HepG2 (cell line): ENCODE results near the gene RPL18. TPM values are rescaled to one million over a fixed set of nuclear protein-coding genes. Genes with fewer than 3 reads are reported as not detected.

ENCODE experiments used
- ATAC-seq: fragments of 200-7000 bp; cut with Tn5 transposase; 3 replicates; pipeline ENCODE4 v1.9.1; 2020; ENCODE audit warnings: mild to moderate bottlenecking, moderate library complexity
- BruUV-seq: library from RNA; stranded (reverse); fragments of 400-500 nt; replicated peaks from 2 replicates; lab custom pipeline; 2021; lab: Mats Ljungman, UMichigan
- CTCF ChIA-PET: fragments of 300-600 bp; formaldehyde crosslinking; extraction: SDS; loops from one replicate; lab custom pipeline; 2021; ENCODE audit warnings: low total read pairs, inconsistent platforms, low intra/inter-chr PET ratio; lab: Yijun Ruan, JAX
- POLR2A ChIA-PET: fragments of 350-600 bp; sonication (Branson Sonifier 250); formaldehyde crosslinking; loops from one replicate; lab custom pipeline; 2020; ENCODE audit warnings: antibody characterized with exemption, inconsistent platforms; lab: Yijun Ruan, JAX
- DNase-seq: peaks from one replicate; pipeline ENCODE4 v3.0.0-alpha.2; 2015; ENCODE audit warnings: low spot score
- FAIRE-seq: peaks from 3 replicates; lab custom pipeline; 2011; peaks lifted over from hg19 to GRCh38; lab: Jason Lieb, UNC
- H2AFZ ChIP-seq: one replicate; pipeline ENCODE4 v1.6.1; 2011; ENCODE audit warnings: low read length, inconsistent platforms
- H3K27ac ChIP-seq: fragments of 300-600 bp; 3 replicates; pipeline ENCODE4 v1.8.0; 2011; ENCODE audit warnings: mixed run types, mild to moderate bottlenecking, mixed read lengths, low read length, inconsistent platforms; ENCODE audit not compliant: insufficient read depth; ENCODE audit errors: extremely low read length
- H3K27me3 ChIP-seq, 2 experiments: fragments of 200-600 bp in 1 of 2; 2 replicates in 1 of 2; 3 replicates in 1 of 2; pipeline versions ENCODE4 v1.6.0 to v1.8.0; 2011; ENCODE audit warnings: low read length in 2 of 2, mild to moderate bottlenecking in 2 of 2, moderate library complexity in 2 of 2, inconsistent platforms in 1 of 2; ENCODE audit not compliant: insufficient read depth in 2 of 2, control insufficient read depth in 1 of 2
- H3K36me3 ChIP-seq, 2 experiments: fragments of 200-600 bp in 1 of 2; replicated peaks in 1 of 2; 2 replicates in 1 of 2; 3 replicates in 1 of 2; pipeline versions ENCODE4 v1.5.1 to v1.8.0; 2011; ENCODE audit warnings: low read length in 2 of 2, inconsistent platforms in 1 of 2; ENCODE audit not compliant: insufficient read depth in 2 of 2, control insufficient read depth in 1 of 2
- H3K4me1 ChIP-seq: 2 replicates; pipeline ENCODE4 v1.5.1; 2012; ENCODE audit warnings: low read length, inconsistent platforms; ENCODE audit not compliant: insufficient read depth
- H3K4me2 ChIP-seq: 2 replicates; pipeline ENCODE4 v1.6.0; 2011; ENCODE audit warnings: low read depth, low read length, inconsistent platforms
- H3K4me3 ChIP-seq, 3 experiments: fragments of 200-600 bp in 1 of 3; sonication (generic), shearing (Covaris generic) in 1 of 3; replicated peaks in 1 of 3; 2 replicates each; pipeline ENCODE4 v1.5.1; 2011 to 2016; ENCODE audit warnings: low read length in 3 of 3, inconsistent platforms in 2 of 3, low read depth in 2 of 3, mild to moderate bottlenecking in 2 of 3, control low read depth in 1 of 3, mixed read lengths in 1 of 3; ENCODE audit not compliant: insufficient read depth in 1 of 3
- H3K79me2 ChIP-seq: one replicate; pipeline ENCODE4 v1.6.1; 2011; ENCODE audit warnings: low read length, inconsistent platforms; ENCODE audit not compliant: insufficient read depth
- H3K9ac ChIP-seq: 2 replicates; pipeline ENCODE4 v1.6.0; 2011; ENCODE audit warnings: mild to moderate bottlenecking, low read depth, low read length, inconsistent platforms; ENCODE audit not compliant: insufficient read depth
- H3K9me3 ChIP-seq: 2 replicates; pipeline ENCODE4 v1.5.1; 2012; ENCODE audit warnings: mild to moderate bottlenecking, low read length
- H4K20me1 ChIP-seq: 2 replicates; pipeline ENCODE4 v1.6.0; 2011; ENCODE audit warnings: inconsistent platforms, mild to moderate bottlenecking, low read length, moderate library complexity; ENCODE audit not compliant: insufficient read depth
- ATF6 ChIP-seq: sonication (generic); formaldehyde crosslinking; conservative IDR thresholded peaks from 2 replicates; pipeline ENCODE4 v1.4.0; 2020; ENCODE audit warnings: missing genetic modification reagents
- CEBPB ChIP-seq: IDR thresholded peaks from 2 replicates; pipeline ENCODE4 v1.6.1; 2011; ENCODE audit warnings: low read depth, low read length, improper control_type of control experiment, borderline replicate concordance
- HNF4A ChIP-seq: sonication (generic); formaldehyde crosslinking; IDR thresholded peaks from 2 replicates; pipeline ENCODE4 v1.4.0; 2020; ENCODE audit warnings: missing genetic modification reagents
- HNF4G ChIP-seq, 2 experiments: sonication (generic) in 1 of 2; formaldehyde crosslinking in 1 of 2; IDR thresholded peaks; 2 replicates each; pipeline versions ENCODE4 v1.4.0 to v1.6.1; 2011 to 2020; ENCODE audit warnings: borderline replicate concordance in 2 of 2, low read depth in 2 of 2, mild to moderate bottlenecking in 2 of 2, low read length in 1 of 2, missing genetic modification reagents in 1 of 2, moderate library complexity in 1 of 2
- KAT2B ChIP-seq: fragments of 150-350 bp; IDR thresholded peaks from 2 replicates; pipeline ENCODE4 v1.6.1; 2014; ENCODE audit warnings: low read depth, low read length, borderline replicate concordance
- PHF21A ChIP-seq: sonication (generic); formaldehyde crosslinking; IDR thresholded peaks from 2 replicates; pipeline ENCODE4 v1.5.0; 2020; ENCODE audit warnings: mild to moderate bottlenecking, missing genetic modification reagents
- ZBTB37 ChIP-seq: sonication (generic); formaldehyde crosslinking; IDR thresholded peaks from 2 replicates; pipeline ENCODE4 v1.4.0; 2020; ENCODE audit warnings: mild to moderate bottlenecking, missing genetic modification reagents
- ZMYM2 ChIP-seq: sonication (generic); formaldehyde crosslinking; IDR thresholded peaks from 2 replicates; pipeline ENCODE4 v1.8.0; 2022; ENCODE audit warnings: mild to moderate bottlenecking, missing genetic modification reagents
- ZNF124 ChIP-seq: sonication (generic); formaldehyde crosslinking; IDR thresholded peaks from 2 replicates; pipeline ENCODE4 v1.4.0; 2020; ENCODE audit warnings: missing genetic modification reagents
- ZNF367 ChIP-seq: sonication (generic); formaldehyde crosslinking; IDR thresholded peaks from 2 replicates; pipeline ENCODE4 v1.4.0; 2020; ENCODE audit warnings: missing genetic modification reagents, borderline replicate concordance
- WGBS: methylation state at CpG from one replicate; pipeline ENCODE4 v1.1.6; 2017; ENCODE audit warnings: low lambda C conversion rate; 5-methylcytosine and 5-hydroxymethylcytosine counted together
- in situ Hi-C: cut with HindIII; loops from 2 replicates; pipeline ENCODE4 v1.10.0; 2017; ENCODE audit warnings: low pct_unique_long_range_greater_than_20kb; ENCODE audit not compliant: extremely low pct_ligation_motif_present
- intact Hi-C: fragments of 100-400 bp; cut with micrococcal nuclease; formaldehyde crosslinking; loops from one replicate; pipeline ENCODE4 v1.10.0; 2022; ENCODE audit not compliant: unreplicated experiment
- polyA plus RNA-seq, 8 experiments: library from polyadenylated mRNA; depleted of rRNA in 3 of 8; stranded (reverse) in 7 of 8; unstranded in 1 of 8; fragments of >200 nt; fragmentation: Illumina TruSeq in 4 of 8; extraction: Trizol in 4 of 8; gene quantifications; 2 replicates each; pipeline versions ENCODE4 v1.2.1 to v1.2.3, GENCODE V29; 2011 to 2016; ENCODE audit warnings: low read depth in 4 of 8, missing spikeins in 1 of 8, mixed read lengths in 1 of 8; ENCODE audit not compliant: insufficient read depth in 1 of 8
- total RNA-seq, 5 experiments: library from RNA; depleted of rRNA; stranded (reverse); fragments of >200 nt; fragmentation: Illumina TruSeq; extraction: Trizol; gene quantifications; 2 replicates each; pipeline ENCODE4 v1.2.3, GENCODE V29; 2016; ENCODE audit warnings: low read depth in 1 of 5
- TF ChIP-seq, protein P1 (sequence below): sonication (generic); formaldehyde crosslinking; IDR thresholded peaks from 2 replicates; pipeline ENCODE4 v1.4.0; 2020; ENCODE audit warnings: missing genetic modification reagents, low read depth, mild to moderate bottlenecking, borderline replicate concordance

RPL18 gene
- total and polyA plus RNA-seq, 2 of the 13 experiments (the other 11 are each of a cell fraction or from before 2014, with no cell fraction given), result 1,485 to 1,639 TPM

- ChIA-PET CTCF (no interaction called here), POLR2A (interaction anchor here (1.2 kb wide), 1 partner anchor 77 kb away, joined by 3 read pairs; no protein-coding TSS in a partner anchor)
- Histone ChIP-seq H3K4me1 (peaks cover 23% of the 10 kb centered on the region), H2AFZ (no peak overlapping the region), H3K27ac (no peak overlapping the region), H3K79me2 (no peaks in the 10 kb centered on the region), H3K36me3 (no peaks in the 10 kb centered on the region), H3K9me3 (no peaks in the 10 kb centered on the region), H3K27me3 (no peaks in the 10 kb centered on the region; a peak in 1 of 5 replicates), H3K4me2 (no peak overlapping the region), H3K9ac (no peak overlapping the region), H3K4me3 (no peak overlapping the region), H4K20me1 (no peaks in the 10 kb centered on the region)
- no peak for ATAC-seq
- WGBS, result 22% methylated on average over 3 of the region's 3 CpGs
- intact Hi-C loops (no loop called here), in situ Hi-C loops (no loop called here)
- DNase-seq, result no peak
- no peak for FAIRE-seq
- TF ChIP-seq ATF6 (CRISPR knock-in tag) (no peak), ZMYM2 (CRISPR knock-in tag) (no peak), ZBTB37 (no peak), ZNF367 (no peak), ZNF124 (CRISPR knock-in tag) (no peak), HNF4G (IDR thresholded peaks at IDR 0.05; ENCODE audit: borderline replicate concordance, low read depth, low read length) (no peak), HNF4G (CRISPR knock-in tag; IDR thresholded peaks at IDR 0.05; ENCODE audit: borderline replicate concordance, low read depth) (no peak), KAT2B (no peak), HNF4A (CRISPR knock-in tag) (no peak), CEBPB (no peak), PHF21A (CRISPR knock-in tag) (no peak)
- TF ChIP-seq, protein P1, sequence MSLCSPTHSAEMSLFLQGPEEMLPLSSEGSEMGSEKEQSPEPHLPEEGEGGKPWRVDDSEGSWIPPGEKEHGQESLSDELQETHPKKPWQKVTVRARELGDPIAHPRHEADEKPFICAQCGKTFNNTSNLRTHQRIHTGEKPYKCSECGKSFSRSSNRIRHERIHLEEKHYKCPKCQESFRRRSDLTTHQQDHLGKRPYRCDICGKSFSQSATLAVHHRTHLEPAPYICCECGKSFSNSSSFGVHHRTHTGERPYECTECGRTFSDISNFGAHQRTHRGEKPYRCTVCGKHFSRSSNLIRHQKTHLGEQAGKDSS (CRISPR knock-in tag), result no peak
- no TSS peak for BruUV-seq
Observed at GRCh38 chr19:48578891-48579290, 40.1 kb downstream of the RPL18 start.
